NCI-H774 (cell line): Measurements from ENCODE around the gene GAS7.
"Not testable (repeated sequence)": the region's sequence is repeated elsewhere in the genome, so short reads cannot be mapped to it uniquely, and the experiment has no call there.

ENCODE experiments used
- DNase-seq: peaks from one replicate; lab custom pipeline; 2025; lab: John Stamatoyannopoulos, UW

The GAS7 gene

GRCh38 chr17:10072556-10073425 is 125.6 kb downstream of the GAS7 start:
- no peak for DNase-seq

- no peak for DNase-seq
Observed at GRCh38 chr17:10072086-10072485, 126.3 kb downstream of the GAS7 start.

DNA sequence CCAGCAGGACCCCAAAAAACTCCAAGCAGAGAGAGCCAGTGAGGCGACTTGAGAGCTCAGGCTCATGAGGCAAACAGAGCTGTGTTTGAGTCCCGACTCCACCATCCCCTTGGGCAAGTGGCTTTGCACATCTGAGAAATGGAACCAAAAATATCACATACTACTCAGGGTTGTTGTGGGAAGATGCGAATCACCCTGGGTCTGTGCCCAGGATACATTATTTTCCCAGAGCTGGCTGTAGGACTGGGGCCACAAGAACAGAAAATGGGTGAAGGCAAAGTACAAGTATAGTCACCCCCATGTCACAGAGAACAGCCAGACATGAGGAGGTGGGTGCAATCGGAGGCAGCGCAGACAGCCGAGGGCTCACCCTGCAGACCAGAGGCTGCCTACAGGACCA is 127.3 kb downstream of the GAS7 start:
- no peak for DNase-seq

DNA sequence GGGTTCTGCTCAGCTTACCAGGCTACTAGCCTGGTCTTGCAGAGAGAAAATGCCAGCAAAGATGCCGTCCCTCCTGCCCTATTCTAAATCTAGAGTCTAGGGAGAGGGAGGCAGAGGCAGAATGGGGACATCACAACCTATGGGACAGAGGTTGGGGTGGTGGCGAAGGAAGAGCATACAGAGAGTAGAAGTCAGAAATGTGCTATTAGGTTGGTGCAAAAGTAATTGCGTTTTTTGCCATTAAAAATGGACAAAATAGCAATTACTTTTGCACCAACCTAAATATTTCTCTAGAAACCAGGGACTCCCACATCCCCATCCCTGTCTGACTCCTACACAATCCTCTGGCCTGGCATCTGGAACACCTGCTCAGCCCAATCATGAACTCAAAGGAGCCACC is 127.7 kb downstream of the GAS7 start:
- no peak for DNase-seq

DNA sequence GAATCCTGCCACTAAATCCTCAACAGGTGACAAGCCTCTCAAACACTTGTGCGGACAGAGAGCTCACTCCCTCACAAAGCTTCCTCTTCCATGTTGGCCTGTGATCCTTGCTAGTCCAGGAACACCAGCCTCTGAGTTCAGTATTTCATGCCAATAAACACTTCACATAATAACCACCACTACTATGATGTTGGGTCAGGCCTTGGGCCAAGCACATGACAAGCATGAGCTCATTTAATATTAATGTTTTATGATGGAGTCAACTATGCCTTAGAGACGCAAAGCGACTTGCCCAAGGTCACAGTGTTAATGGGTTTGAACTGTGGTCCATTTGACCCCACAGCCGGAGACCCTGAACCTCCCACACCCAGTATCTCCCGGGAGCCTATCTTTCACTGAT is 129.1 kb downstream of the GAS7 start:
- DNase-seq: no peak

DNA sequence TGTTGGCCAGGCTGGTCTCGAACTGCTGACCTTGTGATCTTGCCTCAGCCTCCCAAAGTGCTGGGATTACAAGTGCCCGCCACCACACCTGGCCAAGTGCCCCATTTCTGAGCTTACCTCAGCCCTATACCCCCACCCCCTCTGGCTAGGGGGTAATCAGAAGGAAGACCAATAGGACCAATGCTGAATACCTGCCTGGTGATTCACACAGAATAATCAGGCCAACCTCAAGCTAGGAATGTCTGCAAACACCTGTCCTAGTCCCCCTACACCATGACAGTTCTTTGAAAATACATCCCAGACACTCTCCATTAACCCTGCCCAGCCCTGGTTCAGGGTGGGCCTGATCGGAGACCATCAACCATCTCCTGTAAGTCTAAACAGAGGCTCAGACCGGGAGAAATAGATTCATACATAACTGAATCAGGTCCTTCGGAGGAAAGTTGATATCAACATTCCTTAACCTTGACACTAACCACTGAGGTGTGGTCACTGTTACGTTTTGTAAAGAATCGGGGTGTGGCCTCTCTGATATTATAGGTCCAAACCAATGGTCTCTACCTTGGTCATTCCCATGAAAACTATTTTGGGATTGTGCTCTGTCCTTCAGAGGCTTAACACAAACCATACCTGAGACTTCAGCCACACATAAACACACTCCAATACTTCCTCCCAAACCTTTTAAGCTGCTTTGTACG is 130.8 kb downstream of the GAS7 start:
- DNase-seq: no peak

DNA sequence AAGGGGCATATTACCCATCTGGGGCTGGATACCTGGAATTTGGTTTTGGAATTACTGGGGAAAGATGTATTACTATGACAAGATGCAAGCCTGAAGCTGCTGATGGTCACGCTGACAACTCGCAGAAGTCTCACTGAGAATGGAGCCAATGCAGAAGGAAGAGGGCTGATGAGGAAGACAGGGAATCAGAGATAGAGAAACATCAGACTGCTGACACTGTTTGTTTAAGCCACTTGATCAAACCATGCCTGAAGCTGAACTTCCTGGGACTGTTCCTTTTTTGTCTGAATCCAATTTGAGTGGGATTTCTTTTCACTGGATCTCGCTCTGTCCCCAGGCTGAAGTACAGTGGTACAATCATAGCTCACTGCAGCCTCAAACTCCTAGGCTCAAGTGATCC is 133.9 kb downstream of the GAS7 start:
- DNase-seq: no peak

DNA sequence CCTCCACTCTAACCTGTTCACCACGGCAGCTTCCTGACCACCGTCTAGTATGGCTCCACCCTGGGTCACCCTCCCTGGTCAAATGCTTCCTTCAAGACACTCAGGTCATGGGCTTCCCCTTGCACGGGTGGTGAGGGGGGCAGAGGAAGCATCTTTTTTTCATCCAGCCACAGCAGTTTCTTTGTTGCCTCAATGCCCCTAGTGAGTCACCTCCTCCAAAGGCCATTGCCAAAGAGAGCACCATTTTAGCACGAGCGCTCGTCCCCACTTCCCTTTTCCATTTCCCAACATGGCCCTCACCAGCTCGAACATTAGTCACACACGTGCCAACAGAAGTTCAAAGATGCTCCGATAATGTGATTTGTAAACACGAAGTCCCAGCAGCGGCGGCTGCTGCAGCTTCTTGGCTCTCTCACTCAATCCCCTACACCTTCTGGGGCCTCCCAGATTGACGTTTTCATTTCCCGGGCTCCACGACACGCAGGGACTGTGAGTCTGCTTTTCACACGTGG is 134.6 kb downstream of the GAS7 start:
- no peak for DNase-seq

DNA sequence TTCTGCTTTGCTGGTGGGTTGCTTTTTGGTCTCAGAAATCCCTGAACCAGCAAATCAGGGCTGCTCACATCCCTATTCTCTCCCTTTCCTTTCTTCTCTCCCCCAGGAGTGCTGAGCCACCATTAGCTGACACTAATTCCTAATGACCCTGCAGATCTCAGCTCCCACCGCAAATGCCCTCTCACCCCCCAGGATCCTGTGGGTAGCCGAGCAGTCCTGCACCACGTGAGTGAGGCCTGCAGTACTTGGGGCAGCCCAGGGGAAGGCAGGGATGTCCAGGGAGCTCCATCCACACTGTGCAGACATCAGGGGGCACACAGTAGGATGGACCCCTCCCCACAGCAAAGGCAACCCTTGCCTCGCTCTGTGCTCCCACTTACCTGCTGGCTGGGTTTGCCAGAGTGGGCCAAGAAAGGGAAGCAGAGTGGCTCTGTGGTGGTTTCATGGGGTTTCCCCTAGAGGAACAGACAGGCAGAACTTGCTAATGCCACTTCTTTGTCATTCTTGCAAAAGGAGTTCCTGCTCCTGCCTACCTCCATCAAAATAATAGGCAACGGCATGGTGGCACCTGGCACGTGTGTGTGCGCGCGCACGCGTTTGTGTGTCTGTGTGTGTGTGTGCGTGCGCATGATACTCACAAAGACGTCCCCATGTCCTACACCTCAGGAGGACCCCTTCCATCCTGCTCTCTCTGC is 135.6 kb downstream of the GAS7 start:
- DNase-seq: no peak

GRCh38 chr17:10061111-10061845 is 137.1 kb downstream of the GAS7 start:
- DNase-seq: no peak

DNA sequence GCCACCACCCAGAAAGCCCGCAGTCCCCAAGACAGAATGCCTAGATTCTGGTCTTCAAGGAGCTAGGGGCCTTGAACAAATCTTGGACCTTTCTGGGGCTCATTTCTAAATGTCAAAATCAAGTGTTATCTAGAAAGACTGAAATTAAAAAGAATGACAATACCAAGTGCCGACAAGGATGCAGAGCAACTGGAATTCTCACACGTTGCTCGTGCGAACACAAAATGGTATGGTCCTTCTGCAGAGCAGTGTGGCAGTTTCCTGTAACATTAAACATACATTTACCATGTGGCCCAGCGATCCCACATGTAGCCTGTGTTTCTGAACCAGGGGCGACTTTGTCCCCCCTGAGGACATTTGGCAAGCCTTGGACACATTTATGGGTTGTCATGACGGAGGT is 137.9 kb downstream of the GAS7 start:
- DNase-seq: no peak

- DNase-seq: no peak
Observed at GRCh38 chr17:10059684-10060211, 138.7 kb downstream of the GAS7 start.

GRCh38 chr17:10058921-10059683 is 139.3 kb downstream of the GAS7 start:
- DNase-seq: no peak

GRCh38 chr17:10057466-10057865 is 140.9 kb downstream of the GAS7 start:
- not testable (repeated sequence) for DNase-seq

DNA sequence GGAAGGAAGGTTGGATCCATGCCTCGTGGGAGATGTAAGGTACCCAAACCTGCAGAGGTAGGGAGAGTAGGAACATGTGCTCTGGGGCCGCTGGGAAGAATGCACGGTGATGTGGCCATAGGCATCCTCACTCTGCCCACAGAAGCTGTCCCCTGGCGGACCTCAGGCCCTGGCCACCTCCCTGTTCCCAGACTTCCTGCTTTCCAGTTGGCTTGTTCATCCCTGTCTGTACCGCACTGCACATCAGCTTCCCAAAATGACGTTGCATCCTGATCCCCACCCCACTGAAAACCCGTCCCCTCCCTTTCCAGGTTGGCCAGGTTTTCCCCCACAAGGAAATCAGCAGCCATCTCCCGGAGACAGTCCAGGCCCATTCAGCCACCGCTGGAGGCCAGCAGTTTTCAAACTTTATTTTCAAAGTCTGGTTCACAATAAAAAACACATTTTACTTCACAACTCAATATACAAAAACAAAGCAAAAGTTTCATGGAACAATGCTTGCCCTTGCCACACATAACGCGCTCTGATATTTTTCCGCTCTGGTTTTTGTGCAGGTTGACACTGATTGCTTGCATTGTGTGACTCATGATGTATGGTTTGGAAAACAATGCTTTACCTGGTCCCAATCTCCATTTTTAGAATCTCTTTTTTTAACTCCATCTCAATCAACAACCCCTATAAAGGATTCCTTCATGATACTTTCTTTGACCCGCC is 143.0 kb downstream of the GAS7 start:
- DNase-seq: no peak

GRCh38 chr17:10053782-10054540 is 144.4 kb downstream of the GAS7 start:
- no peak for DNase-seq

DNA sequence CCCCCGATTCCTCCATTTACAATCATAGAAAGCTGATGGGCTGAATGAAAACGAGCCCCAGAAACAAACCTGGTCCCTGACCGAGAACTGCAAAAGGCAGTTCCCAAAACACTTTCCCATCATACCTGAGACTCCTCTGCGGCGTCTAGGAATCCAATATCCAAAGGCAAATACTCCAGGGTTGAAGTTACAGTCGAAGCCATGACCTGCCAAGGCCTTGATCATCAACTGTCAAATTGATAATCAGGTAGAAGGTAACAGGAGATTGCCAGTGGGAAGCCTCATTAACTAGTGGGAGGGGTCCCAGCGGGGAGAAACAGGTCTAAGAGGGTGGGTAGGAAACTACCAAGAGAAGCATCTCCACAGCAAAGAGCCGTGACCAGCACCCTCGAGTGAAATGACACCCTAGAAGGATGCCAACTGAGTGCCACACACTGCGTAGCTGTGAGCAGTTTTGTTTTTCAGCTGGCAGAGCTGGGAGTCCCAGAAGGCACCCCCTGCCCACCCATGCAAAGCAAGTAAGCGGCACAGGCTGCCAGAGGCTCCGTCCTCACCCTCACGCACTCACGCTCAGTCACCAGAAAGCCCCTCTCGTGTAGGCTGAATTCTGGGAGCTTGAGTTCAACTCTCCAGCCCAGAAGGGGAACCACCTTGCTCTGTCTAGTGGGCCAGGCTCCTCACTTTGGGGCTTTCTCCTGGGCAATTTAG is 146.1 kb downstream of the GAS7 start:
- DNase-seq: no peak

- DNase-seq: no peak
Observed at GRCh38 chr17:10051112-10051511, 147.3 kb downstream of the GAS7 start.

GRCh38 chr17:10050597-10051101 is 147.8 kb downstream of the GAS7 start:
- DNase-seq: no peak
